Caco-2 (cell line): ENCODE results near the gene CMTM2. TPM values are rescaled to one million over a fixed set of nuclear protein-coding genes. Genes with fewer than 3 reads are reported as not detected.
"Not testable (repeated sequence)": the region's sequence is repeated elsewhere in the genome, so short reads cannot be mapped to it uniquely, and the experiment has no call there.

Experiments used
- BruUV-seq: library from RNA; stranded (reverse); fragments of 400-500 nt; replicated peaks from 2 replicates; lab custom pipeline; 2021; lab: Mats Ljungman, UMichigan
- CTCF ChIA-PET: fragments of 300-600 bp; sonication (Branson Sonifier 250); formaldehyde crosslinking; loops from one replicate; lab custom pipeline; 2022; ENCODE audit warnings: antibody characterized with exemption; lab: Charles Lee
- POLR2A ChIA-PET: fragments of 300-600 bp; sonication (Branson Sonifier 250); formaldehyde crosslinking; loops from one replicate; lab custom pipeline; 2022; ENCODE audit warnings: antibody characterized with exemption; lab: Charles Lee
- DNase-seq, 2 experiments: peaks; one replicate each; pipeline versions ENCODE4 v3.0.0 to v3.0.0-alpha.2; 2020 to 2022
- H3K27me3 ChIP-seq: replicated peaks from 2 replicates; pipeline ENCODE4 v1.6.0; 2011; ENCODE audit warnings: low read length; ENCODE audit not compliant: control insufficient read depth, insufficient read depth
- H3K36me3 ChIP-seq: 2 replicates; pipeline ENCODE4 v1.5.1; 2011; ENCODE audit warnings: low read length; ENCODE audit not compliant: control insufficient read depth, insufficient read depth
- H3K4me1 ChIP-seq: fragments of 250-450 bp; sonication (Bioruptor Pico); 2 replicates; pipeline ENCODE4 v1.5.1; 2020; ENCODE audit warnings: mild to moderate bottlenecking
- H3K4me3 ChIP-seq: 2 replicates; pipeline ENCODE4 v1.5.1; 2011; ENCODE audit warnings: low read depth, mild to moderate bottlenecking, control low read depth, low read length
- H3K9me3 ChIP-seq: fragments of 250-450 bp; sonication (Bioruptor Pico); 2 replicates; pipeline ENCODE4 v1.5.1; 2020; ENCODE audit warnings: mild to moderate bottlenecking, moderate library complexity
- H3K27ac Mint-ChIP-seq: one replicate; pipeline ENCODE4 v1.8.0; 2022; ENCODE audit warnings: mixed read lengths; ENCODE audit not compliant: unreplicated experiment
- H3K27me3 Mint-ChIP-seq: one replicate; pipeline ENCODE4 v1.8.0; 2022; ENCODE audit warnings: mixed read lengths; ENCODE audit not compliant: insufficient read depth, unreplicated experiment
- H3K36me3 Mint-ChIP-seq: one replicate; pipeline ENCODE4 v1.8.0; 2022; ENCODE audit warnings: mild to moderate bottlenecking, mixed read lengths; ENCODE audit not compliant: insufficient read depth, unreplicated experiment
- H3K4me1 Mint-ChIP-seq: one replicate; pipeline ENCODE4 v1.8.0; 2022; ENCODE audit warnings: low read depth, mixed read lengths; ENCODE audit not compliant: unreplicated experiment
- H3K4me3 Mint-ChIP-seq: one replicate; pipeline ENCODE4 v1.8.0; 2022; ENCODE audit warnings: mild to moderate bottlenecking, moderate library complexity, mixed read lengths; ENCODE audit not compliant: unreplicated experiment
- H3K9me3 Mint-ChIP-seq: one replicate; pipeline ENCODE4 v1.8.0; 2022; ENCODE audit warnings: mixed read lengths; ENCODE audit not compliant: unreplicated experiment
- intact Hi-C: fragments of 100-400 bp; cut with micrococcal nuclease; formaldehyde crosslinking; loops from one replicate; pipeline ENCODE4 v1.10.0; 2022; ENCODE audit not compliant: unreplicated experiment
- total RNA-seq: library from RNA; stranded (reverse); gene quantifications from 2 replicates; pipeline ENCODE4 v1.2.3, GENCODE V29; 2022
- TF ChIP-seq, protein P1 (sequence below), 2 experiments: fragments of 200-600 bp in 1 of 2; IDR thresholded peaks; 1 replicate in 1 of 2; 2 replicates in 1 of 2; pipeline versions ENCODE4 v1.5.1 to v1.8.0; 2011 to 2022; ENCODE audit warnings: antibody characterized with exemption in 1 of 2, control low read depth in 1 of 2, inconsistent platforms in 1 of 2, low read depth in 1 of 2, low read length in 1 of 2, mild to moderate bottlenecking in 1 of 2, moderate library complexity in 1 of 2; ENCODE audit not compliant: insufficient read depth in 1 of 2, severe bottlenecking in 1 of 2, unreplicated experiment in 1 of 2

Gene CMTM2
- total RNA-seq, 1 experiment from 2014 or later, result not detected

DNA sequence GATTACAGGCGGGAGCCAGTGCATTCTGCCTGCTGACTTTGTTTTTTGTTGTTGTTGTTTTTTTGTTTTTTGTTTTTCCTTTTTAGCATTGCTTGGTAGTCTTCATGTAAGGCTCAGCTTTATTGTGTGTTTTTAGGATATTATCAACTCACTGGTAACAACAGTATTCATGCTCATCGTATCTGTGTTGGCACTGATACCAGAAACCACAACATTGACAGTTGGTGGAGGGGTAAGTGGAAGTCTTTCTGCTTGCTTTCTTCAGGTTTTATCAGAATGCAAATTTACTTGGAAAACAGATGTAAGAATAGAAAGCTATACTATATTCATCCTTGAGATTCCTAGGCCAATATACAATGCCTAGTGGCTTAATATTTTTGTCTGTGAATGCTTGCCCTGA is 16.3 kb upstream of the CMTM2 start:
- Mint-ChIP-seq H3K36me3 (peaks cover 47% of the 10 kb centered on the region), H3K27me3 (no peaks in the 10 kb centered on the region), H3K4me1 (peaks cover 10% of the 10 kb centered on the region), H3K4me3 (no peak overlapping the region), H3K9me3 (no peaks in the 10 kb centered on the region), H3K27ac (no peak overlapping the region)
- DNase-seq, result no peak
- no TSS peak for BruUV-seq
- intact Hi-C loops, result no loop called here
- H3K4me1 ChIP-seq, result no peaks in the 10 kb centered on the region
- no peaks in the 10 kb centered on the region for H3K27me3 ChIP-seq
- no peaks in the 10 kb centered on the region for H3K9me3 ChIP-seq
- no peak overlapping the region for H3K4me3 ChIP-seq
- ChIA-PET POLR2A (no interaction called here), CTCF (no interaction called here)
- H3K36me3 ChIP-seq, result peaks cover 4% of the 10 kb centered on the region
- TF ChIP-seq, protein P1, sequence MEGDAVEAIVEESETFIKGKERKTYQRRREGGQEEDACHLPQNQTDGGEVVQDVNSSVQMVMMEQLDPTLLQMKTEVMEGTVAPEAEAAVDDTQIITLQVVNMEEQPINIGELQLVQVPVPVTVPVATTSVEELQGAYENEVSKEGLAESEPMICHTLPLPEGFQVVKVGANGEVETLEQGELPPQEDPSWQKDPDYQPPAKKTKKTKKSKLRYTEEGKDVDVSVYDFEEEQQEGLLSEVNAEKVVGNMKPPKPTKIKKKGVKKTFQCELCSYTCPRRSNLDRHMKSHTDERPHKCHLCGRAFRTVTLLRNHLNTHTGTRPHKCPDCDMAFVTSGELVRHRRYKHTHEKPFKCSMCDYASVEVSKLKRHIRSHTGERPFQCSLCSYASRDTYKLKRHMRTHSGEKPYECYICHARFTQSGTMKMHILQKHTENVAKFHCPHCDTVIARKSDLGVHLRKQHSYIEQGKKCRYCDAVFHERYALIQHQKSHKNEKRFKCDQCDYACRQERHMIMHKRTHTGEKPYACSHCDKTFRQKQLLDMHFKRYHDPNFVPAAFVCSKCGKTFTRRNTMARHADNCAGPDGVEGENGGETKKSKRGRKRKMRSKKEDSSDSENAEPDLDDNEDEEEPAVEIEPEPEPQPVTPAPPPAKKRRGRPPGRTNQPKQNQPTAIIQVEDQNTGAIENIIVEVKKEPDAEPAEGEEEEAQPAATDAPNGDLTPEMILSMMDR (IDR thresholded peaks at IDR 0.05; ENCODE audit: insufficient read depth in 1 of 2, low read depth in 1 of 2, low read length in 1 of 2, severe bottlenecking in 1 of 2, unreplicated experiment in 1 of 2), result no peak

DNA sequence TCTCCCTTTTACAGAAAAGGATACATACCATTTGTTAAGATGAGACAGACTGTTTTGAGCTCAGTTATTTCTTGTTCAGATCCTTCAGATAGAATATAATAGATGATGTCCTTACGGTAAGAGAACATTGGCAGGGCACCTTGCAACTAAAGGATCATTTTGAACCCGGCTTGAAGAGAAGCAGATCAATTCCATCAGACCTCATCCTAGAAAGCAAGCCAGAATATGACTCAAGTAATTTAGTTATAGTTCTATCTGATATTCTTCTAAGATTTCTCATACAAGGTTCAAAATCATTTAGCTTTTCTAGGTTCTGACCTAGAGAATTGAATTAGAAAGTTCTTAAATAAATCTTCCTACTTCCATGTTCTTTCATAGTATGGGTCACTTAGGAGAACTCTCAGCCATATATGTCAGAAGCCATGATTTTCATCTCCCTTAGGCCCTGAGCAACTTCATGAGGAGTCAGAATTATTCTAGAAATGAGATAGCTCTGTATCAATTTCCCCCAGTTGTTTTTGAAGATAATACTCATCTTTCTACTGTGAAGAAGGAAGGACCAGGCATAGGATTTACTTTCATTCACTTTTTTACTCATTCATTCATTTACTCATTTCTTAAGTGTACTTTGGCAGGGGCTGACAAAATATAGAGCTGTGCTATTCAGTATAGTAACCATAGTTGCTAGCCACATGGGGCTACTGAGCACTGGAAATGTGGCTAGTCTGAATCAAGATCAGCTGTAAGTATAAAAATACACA is 15.5 kb upstream of the CMTM2 start:
- Mint-ChIP-seq H3K4me3 (no peak overlapping the region), H3K9me3 (no peaks in the 10 kb centered on the region), H3K27me3 (no peaks in the 10 kb centered on the region), H3K4me1 (peaks cover 10% of the 10 kb centered on the region), H3K36me3 (peaks cover 47% of the 10 kb centered on the region), H3K27ac (no peak overlapping the region)
- ChIA-PET CTCF (interaction anchor here (1.4 kb wide), 1 partner anchor 45 kb away, joined by 4 read pairs; no protein-coding TSS in a partner anchor), POLR2A (interaction anchor here (0.6 kb wide), 2 partner anchors 34 to 456 kb away, joined by 3 to 4 read pairs; no protein-coding TSS in a partner anchor)
- DNase-seq, result no peak
- H3K27me3 ChIP-seq, result no peaks in the 10 kb centered on the region
- H3K9me3 ChIP-seq, result no peaks in the 10 kb centered on the region
- no peaks in the 10 kb centered on the region for H3K4me1 ChIP-seq
- H3K4me3 ChIP-seq, result no peak overlapping the region
- intact Hi-C loops, result no loop called here
- no TSS peak for BruUV-seq
- TF ChIP-seq, protein P1 (IDR thresholded peaks at IDR 0.05; ENCODE audit: insufficient read depth in 1 of 2, low read depth in 1 of 2, low read length in 1 of 2, severe bottlenecking in 1 of 2, unreplicated experiment in 1 of 2), result no peak
- peaks cover 4% of the 10 kb centered on the region for H3K36me3 ChIP-seq

DNA sequence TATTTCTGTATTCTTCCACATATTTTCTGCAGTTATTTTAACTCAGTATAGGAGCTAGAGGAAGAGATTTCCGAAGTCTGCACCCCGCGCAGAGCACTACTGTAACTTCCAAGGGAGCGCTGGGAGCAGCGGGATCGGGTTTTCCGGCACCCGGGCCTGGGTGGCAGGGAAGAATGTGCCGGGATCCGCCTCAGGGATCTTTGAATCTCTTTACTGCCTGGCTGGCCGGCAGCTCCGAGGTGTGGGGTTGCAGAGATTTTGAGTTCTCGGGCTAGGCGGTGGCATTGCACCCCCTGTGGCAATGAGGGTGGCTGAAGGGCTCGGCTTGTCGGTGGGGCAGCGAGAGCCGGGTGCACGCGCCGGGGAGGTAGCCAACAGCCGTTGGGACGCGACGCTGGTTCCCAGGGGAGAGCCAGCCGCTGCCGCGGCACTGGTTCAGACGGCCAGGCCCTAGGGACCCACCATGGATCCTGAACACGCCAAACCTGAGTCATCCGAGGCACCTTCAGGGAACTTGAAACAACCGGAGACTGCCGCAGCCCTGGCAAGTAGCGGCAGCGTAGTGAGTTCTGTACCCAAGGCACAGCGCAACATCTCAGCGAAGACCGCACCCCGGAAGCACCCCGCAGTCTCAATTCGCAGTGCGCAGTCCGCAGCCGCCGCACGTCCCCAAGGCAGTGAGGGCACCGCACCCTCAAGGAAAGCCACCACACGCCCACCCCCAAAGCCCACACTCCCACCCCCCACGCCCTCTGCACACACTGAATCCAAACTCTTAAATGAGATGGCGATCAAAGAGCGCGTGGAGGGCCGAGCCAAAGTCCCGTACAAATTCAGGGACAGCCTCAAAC is 13.0 kb upstream of the CMTM2 start, which contains the start of gene CMTM1:
Gene CMTM1 (plus strand): TSS at position 389 of the 851 bp plus-strand sequence. CDS start 75 bp downstream, at position 464.
- Histone ChIP-seq H3K4me3 (no peak within 1 kb of the TSS), H3K9me3 (no peaks in the 10 kb centered on the region), H3K4me1 (no peaks in the 10 kb centered on the region), H3K27me3 (no peaks in the 10 kb centered on the region), H3K36me3 (peaks cover 4% of the 10 kb centered on the region)
- intact Hi-C loops, result no loop called here
- CTCF ChIA-PET, result interaction anchor here (1.4 kb wide), 1 partner anchor 13 kb away, joined by 3 read pairs; no protein-coding TSS in a partner anchor
- POLR2A ChIA-PET, result no interaction called here
- Mint-ChIP-seq H3K4me3 (no peak within 1 kb of the TSS), H3K4me1 (no peaks in the 10 kb centered on the region), H3K36me3 (peaks cover 34% of the 10 kb centered on the region), H3K27me3 (no peaks in the 10 kb centered on the region), H3K9me3 (no peaks in the 10 kb centered on the region), H3K27ac (no peak within 1 kb of the TSS)
- TF ChIP-seq, protein P1 (IDR thresholded peaks at IDR 0.05; ENCODE audit: insufficient read depth in 1 of 2, low read depth in 1 of 2, low read length in 1 of 2, severe bottlenecking in 1 of 2, unreplicated experiment in 1 of 2), result no peak
- DNase-seq, result no peak
- no TSS peak for BruUV-seq

DNA sequence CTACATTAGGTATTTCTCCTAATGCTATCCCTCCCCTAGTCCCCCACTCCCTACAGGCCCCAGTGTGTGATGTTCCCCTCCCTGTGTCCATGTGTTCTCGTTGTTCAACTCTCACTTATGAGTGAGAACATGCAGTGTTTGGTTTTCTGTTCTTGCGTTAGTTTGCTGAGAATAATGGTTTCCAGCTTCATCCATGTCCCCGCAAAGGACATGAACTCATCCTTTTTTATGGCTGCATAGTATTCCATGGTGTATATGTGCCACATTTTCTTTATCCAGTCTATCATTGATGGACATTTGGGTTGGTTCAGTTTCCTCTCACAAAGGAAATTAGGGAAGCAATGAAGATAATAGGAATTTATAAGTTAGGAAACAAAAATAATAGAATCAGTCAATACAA is 12.0 kb upstream of the CMTM2 start:
- BruUV-seq, H3K27ac Mint-ChIP-seq, intact Hi-C loops, H3K9me3 ChIP-seq, H3K4me3 ChIP-seq, CTCF ChIA-PET, H3K27me3 Mint-ChIP-seq, DNase-seq, H3K36me3 ChIP-seq, H3K4me3 Mint-ChIP-seq, H3K9me3 Mint-ChIP-seq, H3K27me3 ChIP-seq, H3K4me1 Mint-ChIP-seq, H3K4me1 ChIP-seq, POLR2A ChIA-PET: not testable (repeated sequence)
- H3K36me3 Mint-ChIP-seq, result peaks cover 29% of the 10 kb centered on the region
